GM21367 (cell line): Measurements from ENCODE around the gene RSBN1L.
"Not testable (repeated sequence)": the region's sequence is repeated elsewhere in the genome, so short reads cannot be mapped to it uniquely, and the experiment has no call there.

ENCODE experiments used
- ATAC-seq: cut with Tn5 transposase; IDR thresholded peaks from one replicate; pipeline ENCODE4 v1.9.1; 2021; ENCODE audit not compliant: unreplicated experiment

RSBN1L gene

DNA sequence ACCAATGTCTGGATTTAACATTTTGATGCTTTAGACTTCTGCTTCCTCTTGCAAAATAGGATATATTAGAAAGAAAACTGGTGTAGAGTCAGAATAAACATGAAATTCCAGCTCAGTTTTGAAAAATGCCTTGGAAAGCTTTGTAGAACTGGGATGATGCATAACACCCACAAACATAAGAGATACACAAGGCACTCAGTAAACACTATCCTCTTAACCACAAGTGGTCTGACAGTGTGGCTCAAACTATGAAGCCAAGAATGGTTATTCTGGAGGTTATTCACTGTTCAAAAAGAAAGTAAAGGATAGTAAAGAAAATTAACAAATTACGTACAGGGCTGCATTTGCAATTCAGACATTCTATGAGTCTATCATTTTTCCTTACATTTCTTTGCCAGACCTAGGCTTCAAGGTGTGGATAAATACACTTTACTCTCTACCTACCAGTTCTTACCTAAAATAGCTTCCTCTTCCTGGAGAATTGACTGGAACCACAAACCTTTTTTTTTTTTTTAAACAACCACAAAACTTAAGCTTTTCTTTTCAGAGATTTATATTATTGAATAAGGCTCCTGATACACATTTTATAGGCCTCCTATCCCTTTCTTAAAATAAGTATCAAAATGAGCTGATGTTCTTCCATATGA, 9.0 kb upstream of the RSBN1L start:
- no peak for ATAC-seq

- no peak for ATAC-seq
These were observed 8.5 kb upstream of the RSBN1L start for GRCh38 chr7:77687747-77688144.

DNA sequence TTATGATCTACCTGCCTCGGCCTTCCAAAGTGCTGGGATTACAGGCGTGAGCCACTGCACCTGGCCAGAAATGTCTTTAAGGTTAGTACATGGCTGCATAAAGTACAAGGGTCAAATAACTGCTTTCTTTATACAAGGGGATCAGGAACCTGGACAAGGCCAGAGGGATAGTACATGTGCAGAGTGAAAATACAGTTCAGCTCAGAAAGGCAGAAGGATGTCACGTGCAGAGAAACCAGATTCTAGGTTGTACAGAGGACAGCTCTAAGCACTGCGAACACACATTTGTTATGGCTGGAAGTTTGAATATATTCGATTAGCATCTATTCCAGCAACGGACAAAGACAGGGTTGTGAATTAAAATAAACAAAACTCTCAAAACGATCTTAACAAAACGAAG, 6.0 kb upstream of the RSBN1L start:
- ATAC-seq, result no peak

GRCh38 chr7:77691892-77692491, 4.3 kb upstream of the RSBN1L start:
- no peak for ATAC-seq

GRCh38 chr7:77693830-77694583, 2.3 kb upstream of the RSBN1L start:
- no peak for ATAC-seq

DNA sequence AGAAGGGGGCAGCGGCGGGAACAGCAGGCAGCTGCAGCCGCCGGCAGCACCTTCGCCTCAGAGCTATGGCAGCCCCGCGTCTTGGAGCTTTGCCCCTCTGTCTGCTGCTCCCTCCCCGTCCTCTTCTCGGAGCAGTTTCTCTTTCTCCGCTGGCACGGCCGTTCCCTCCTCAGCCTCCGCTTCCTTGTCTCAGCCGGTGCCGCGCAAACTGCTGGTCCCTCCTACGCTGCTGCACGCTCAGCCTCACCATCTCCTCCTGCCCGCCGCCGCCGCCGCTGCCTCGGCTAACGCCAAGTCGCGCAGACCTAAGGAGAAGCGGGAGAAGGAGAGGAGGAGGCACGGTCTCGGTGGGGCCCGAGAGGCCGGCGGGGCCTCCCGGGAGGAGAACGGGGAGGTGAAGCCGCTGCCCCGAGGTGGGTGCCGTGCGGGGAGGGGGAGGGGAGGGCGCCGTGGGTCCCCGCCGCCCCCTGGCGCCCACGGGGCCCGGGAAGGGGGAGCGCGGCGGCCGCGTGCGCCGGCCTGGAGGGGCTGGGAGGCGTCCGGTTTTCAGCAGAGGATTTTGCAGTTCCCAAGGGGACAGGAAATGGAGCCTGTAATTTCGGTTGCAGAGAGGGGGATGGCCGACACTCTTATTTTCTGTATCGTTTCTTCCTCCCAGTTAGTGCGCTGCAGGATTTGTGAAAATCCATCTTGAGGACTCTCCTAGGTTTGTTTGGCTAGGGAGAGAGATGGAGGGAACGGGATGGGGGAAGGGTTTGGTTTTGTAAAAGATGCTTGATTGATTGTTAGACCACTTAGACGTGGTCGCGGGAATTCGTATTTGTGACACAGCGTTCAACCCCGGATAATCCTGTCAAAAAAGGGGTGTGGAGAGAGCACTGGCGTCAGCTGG, 630 bp downstream of the RSBN1L start:
- ATAC-seq, result peak; percentile 11

DNA sequence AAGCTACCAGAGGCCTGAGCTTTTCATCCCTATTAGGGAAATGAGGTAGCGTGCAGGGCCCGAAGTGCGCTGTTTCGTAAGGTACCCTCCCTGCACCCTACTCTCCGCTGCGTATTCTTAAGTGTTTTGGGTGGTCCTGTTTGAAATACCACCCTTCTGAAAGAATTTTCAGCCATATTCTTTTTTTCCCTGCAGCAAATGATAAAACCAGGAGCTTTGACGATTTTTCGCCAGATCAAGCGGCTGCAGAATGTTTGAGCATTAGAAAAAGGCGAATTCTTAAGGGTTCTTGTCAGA, 1.2 kb downstream of the RSBN1L start:
- no peak for ATAC-seq

GRCh38 chr7:77698042-77698625, 1.9 kb downstream of the RSBN1L start:
- no peak for ATAC-seq

DNA sequence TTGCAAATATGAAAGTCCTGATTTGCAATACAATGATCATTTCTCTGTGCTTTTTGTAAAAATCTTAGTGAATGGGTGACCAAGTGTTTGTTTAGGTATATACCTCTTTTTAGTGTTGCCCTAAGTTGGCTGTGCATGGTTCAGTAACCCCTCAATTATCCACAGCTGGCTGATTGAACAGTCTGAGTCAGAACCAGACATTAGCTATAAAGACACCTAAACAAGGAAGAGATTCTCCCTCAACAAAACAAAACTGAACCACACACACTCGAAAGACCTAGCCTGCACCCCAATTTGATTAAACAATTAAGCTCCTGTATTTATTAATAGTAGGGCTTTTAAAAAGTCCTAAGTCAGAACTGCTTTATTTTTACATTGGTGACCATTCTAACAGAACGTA, 2.8 kb downstream of the RSBN1L start:
- ATAC-seq, result peak; percentile 22

DNA sequence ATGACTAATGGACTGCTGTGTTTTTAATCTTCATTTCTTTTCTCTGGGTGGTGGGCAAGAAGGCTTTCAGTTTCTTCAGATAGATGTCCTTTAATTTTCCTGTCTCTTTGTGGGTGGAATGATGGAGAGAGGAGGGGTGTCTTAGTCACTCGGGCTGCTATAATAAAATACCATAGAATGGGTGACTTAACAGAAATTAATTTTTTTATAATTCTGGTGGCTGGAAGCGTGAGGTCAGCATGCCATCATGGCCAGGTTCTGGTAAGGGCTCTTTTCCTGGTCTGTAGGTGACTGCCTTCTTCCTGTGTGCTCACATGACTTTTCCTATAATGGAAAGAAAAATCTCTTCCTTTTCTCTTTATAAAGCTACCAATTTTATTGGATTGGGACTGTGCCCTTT, 6.3 kb downstream of the RSBN1L start:
- no peak for ATAC-seq

- ATAC-seq, result no peak
These were observed 6.8 kb downstream of the RSBN1L start for GRCh38 chr7:77702968-77703472.

DNA sequence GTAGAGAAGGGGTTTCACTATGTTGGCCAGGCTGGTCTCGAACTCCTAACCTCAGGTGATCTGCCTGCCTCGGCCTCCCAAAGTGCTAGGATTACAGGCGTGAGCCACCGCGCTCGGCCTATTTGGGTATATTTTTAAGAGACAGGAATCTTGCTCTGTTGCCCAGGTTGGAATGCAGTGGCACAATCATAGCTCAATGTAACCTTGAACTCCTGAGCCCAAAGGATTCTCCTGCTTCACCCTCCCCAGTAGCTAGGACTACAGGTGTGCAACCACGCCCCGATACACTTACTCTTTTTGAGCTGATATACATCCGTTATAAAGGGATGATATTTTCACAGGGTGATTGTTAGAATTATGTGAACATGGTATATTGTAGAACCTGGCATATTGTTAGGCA, 7.4 kb downstream of the RSBN1L start:
- not testable (repeated sequence) for ATAC-seq

- no peak for ATAC-seq
These were observed 11.3 kb downstream of the RSBN1L start for GRCh38 chr7:77707504-77707992.

DNA sequence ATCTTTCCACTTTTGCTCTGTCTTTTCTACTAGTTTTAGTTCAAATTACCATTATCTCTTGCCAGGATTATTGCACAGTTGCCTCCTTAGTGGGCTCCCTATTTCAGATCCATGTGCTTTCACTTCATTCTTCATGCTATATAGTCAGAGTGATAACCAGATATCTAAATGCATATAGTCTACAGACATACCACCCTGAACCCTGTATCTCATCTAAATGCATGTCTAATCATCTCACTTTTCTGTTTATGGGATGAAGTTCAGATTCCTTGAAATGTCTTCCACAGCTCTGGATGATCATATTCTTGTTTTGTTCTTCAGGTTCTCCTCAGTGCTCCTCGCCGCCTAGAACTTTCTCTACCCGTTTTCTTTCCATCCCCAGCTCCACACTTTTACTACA, 13.8 kb downstream of the RSBN1L start:
- ATAC-seq, result no peak

DNA sequence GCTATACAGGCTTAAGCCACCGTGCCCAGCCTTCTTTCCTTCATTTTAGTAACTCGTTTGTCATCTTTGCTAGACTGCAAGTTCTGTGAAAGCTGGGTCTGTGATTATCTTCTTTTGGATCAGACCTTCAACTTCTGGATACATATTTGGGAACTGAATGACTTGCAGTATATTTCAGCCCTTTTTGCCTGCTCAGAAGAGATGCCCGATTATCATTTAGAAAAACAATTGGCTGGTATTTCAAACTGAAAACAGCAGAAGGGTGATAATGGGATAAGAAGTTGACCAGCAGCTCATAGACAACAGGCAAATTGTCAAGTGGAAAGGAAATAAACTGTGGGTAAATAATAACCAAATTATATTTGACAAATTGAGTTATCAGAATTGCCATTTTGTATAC, 14.6 kb downstream of the RSBN1L start:
- ATAC-seq, result no peak

DNA sequence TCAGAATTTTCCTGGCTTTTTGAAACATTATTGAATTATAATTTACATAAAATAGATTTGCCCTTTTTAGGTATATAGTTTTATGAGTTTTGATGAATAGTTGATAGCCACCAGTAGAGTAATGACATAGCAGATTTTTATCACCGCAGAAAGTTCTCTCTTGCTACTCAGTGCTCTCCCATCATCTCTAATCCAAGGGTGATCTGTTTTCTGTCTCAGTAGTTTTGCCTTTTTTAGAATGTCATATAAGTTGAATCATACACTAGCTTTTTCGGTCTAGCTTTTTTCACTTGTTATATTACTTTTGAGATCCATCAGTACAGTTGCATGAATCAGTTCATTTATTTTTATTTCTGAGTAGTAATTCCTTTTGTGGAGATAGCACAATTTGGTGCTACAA, 17.9 kb downstream of the RSBN1L start:
- no peak for ATAC-seq

DNA sequence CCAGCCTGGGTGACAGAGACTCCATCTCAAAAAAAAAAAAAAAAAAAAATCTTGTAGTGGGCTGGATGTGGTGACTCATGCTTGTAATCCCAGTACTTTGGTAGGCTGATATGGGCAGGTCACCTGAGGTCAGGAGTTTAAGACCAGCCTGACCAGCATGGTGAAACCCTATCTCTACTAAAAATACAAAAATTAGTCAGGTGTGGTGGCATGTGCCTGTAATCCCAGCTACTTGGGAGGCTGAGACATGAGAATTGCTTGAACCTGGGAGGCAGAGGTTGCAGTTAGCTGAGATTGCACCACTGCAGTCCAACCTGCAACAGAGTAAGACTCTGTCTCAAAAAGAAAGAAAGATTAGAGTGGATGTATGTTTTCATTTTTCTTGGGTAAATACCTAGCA, 18.7 kb downstream of the RSBN1L start:
- ATAC-seq, result not testable (repeated sequence)

- ATAC-seq, result no peak
These were observed 20.5 kb downstream of the RSBN1L start for GRCh38 chr7:77716804-77717203.

DNA sequence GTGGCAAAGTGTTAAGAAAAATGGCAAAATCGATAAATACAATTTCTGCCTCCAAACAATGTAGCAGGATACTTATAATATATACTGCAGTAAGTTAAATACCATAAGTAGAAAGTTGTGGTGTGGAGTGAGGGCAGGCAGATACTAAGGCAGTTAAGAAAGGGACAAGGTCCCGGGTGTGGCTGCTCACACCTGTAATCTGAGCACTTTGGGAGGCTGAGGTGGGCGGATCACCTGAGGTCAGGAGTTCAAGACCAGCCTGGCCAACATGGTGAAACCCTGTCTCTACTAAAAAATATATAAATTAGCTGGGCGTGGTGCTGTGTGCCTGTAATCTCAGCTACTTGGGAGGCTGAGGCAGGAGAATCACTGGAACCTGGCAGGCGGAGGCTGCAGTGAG, 21.3 kb downstream of the RSBN1L start:
- ATAC-seq, result not testable (repeated sequence)

DNA sequence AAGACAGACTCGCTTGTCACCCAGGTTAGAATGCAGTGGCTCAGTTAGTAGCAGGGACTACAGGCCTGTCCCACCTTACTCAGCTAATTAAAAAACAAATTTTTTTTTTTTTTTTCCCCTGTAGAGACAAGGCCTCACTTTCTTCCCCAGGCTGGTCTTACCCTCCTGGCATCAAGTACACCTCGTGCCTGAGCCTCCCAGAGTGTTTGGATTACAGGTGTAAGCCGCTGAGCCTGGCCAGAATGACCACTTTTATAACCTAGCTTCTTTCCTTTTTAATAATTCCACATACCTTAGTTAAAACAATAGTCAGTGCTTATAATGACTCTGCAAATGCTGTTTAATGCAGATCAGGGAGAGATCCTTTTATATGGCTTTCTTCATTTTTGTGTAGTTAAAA, 31.3 kb downstream of the RSBN1L start:
- no peak for ATAC-seq
